WTC11 (cell line): ENCODE results near the gene SBNO2. TPM values are rescaled to one million over a fixed set of nuclear protein-coding genes. Genes with fewer than 3 reads are reported as not detected.

Experiments used
- ATAC-seq: fragments of 200-7000 bp; cut with Tn5 transposase; 2 replicates; pipeline ENCODE4 v1.10.0; 2021; ENCODE audit warnings: mild to moderate bottlenecking, moderate library complexity
- CTCF ChIA-PET: fragments of 300-600 bp; sonication (Branson Sonifier 250); formaldehyde crosslinking; loops from one replicate; lab custom pipeline; 2021; ENCODE audit warnings: antibody characterized with exemption; lab: Charles Lee
- POLR2A ChIA-PET: fragments of 350-600 bp; sonication (Branson Sonifier 250); formaldehyde crosslinking; loops from one replicate; lab custom pipeline; 2021; ENCODE audit warnings: antibody characterized with exemption; lab: Charles Lee
- DNase-seq: peaks from one replicate; pipeline ENCODE4 v3.0.0; 2021; ENCODE audit warnings: low spot score
- H3K27ac Mint-ChIP-seq: 2 replicates; pipeline ENCODE4 v1.8.0; 2021; ENCODE audit warnings: mixed read lengths
- H3K27me3 Mint-ChIP-seq: 2 replicates; pipeline ENCODE4 v1.8.0; 2021; ENCODE audit warnings: low read depth, mild to moderate bottlenecking, moderate library complexity, mixed read lengths
- H3K36me3 Mint-ChIP-seq: 2 replicates; pipeline ENCODE4 v1.8.0; 2021; ENCODE audit warnings: mixed read lengths
- H3K4me1 Mint-ChIP-seq: 2 replicates; pipeline ENCODE4 v1.8.0; 2022; ENCODE audit warnings: mixed read lengths
- H3K4me3 Mint-ChIP-seq: 2 replicates; pipeline ENCODE4 v1.8.0; 2021; ENCODE audit warnings: mild to moderate bottlenecking, moderate library complexity, mixed read lengths
- H3K9me3 Mint-ChIP-seq: 2 replicates; pipeline ENCODE4 v1.8.0; 2021; ENCODE audit warnings: mixed read lengths
- ATF1 ChIP-seq: sonication (generic); formaldehyde crosslinking; IDR thresholded peaks from 2 replicates; pipeline ENCODE4 v1.8.1; 2023; ENCODE audit warnings: mild to moderate bottlenecking, moderate library complexity, missing genetic modification reagents
- CREM ChIP-seq: sonication (generic); formaldehyde crosslinking; IDR thresholded peaks from 2 replicates; pipeline ENCODE4 v1.8.1; 2022; ENCODE audit warnings: mild to moderate bottlenecking, missing genetic modification reagents, moderate library complexity
- CTCF ChIP-seq: fragments of 200-600 bp; IDR thresholded peaks from 2 replicates; pipeline ENCODE4 v1.8.0; 2022; ENCODE audit warnings: antibody characterized with exemption
- EMX1 ChIP-seq: fragments of 250-450 bp; sonication (Bioruptor Pico); IDR thresholded peaks from 2 replicates; pipeline ENCODE4 v1.8.0; 2021; ENCODE audit warnings: mild to moderate bottlenecking
- ERG ChIP-seq: fragments of 250-450 bp; sonication (Bioruptor Pico); IDR thresholded peaks from 2 replicates; pipeline ENCODE4 v1.8.0; 2021; ENCODE audit warnings: mild to moderate bottlenecking
- ETV6 ChIP-seq: sonication (generic); formaldehyde crosslinking; IDR thresholded peaks from 2 replicates; pipeline ENCODE4 v1.8.1; 2022; ENCODE audit warnings: mild to moderate bottlenecking, missing genetic modification reagents
- JUN ChIP-seq: sonication (generic); formaldehyde crosslinking; IDR thresholded peaks from 2 replicates; pipeline ENCODE4 v1.8.0; 2023; ENCODE audit warnings: mild to moderate bottlenecking, missing genetic modification reagents
- KAT7 ChIP-seq: sonication (generic); formaldehyde crosslinking; IDR thresholded peaks from 2 replicates; pipeline ENCODE4 v1.8.1; 2023; ENCODE audit warnings: missing genetic modification reagents, mild to moderate bottlenecking, borderline replicate concordance
- MXD4 ChIP-seq: fragments of 250-450 bp; sonication (Bioruptor Pico); IDR thresholded peaks from 2 replicates; pipeline ENCODE4 v1.8.0; 2021; ENCODE audit warnings: mild to moderate bottlenecking, moderate library complexity, borderline replicate concordance
- MYBL2 ChIP-seq: sonication (generic); formaldehyde crosslinking; IDR thresholded peaks from 2 replicates; pipeline ENCODE4 v1.8.1; 2023; ENCODE audit warnings: mild to moderate bottlenecking, moderate library complexity, missing genetic modification reagents
- NFATC4 ChIP-seq: fragments of 250-450 bp; sonication (Bioruptor Pico); IDR thresholded peaks from 2 replicates; pipeline ENCODE4 v1.9.0; 2021; ENCODE audit warnings: mild to moderate bottlenecking
- NFE2L1 ChIP-seq: sonication (generic); formaldehyde crosslinking; IDR thresholded peaks from 2 replicates; pipeline ENCODE4 v1.8.1; 2023; ENCODE audit warnings: missing genetic modification reagents
- NR1H2 ChIP-seq: sonication (generic); formaldehyde crosslinking; IDR thresholded peaks from 2 replicates; pipeline ENCODE4 v1.9.0; 2021; ENCODE audit warnings: mild to moderate bottlenecking, moderate library complexity, missing genetic modification reagents
- OVOL2 ChIP-seq: fragments of 250-450 bp; sonication (Bioruptor Pico); IDR thresholded peaks from 2 replicates; pipeline ENCODE4 v1.9.0; 2021; ENCODE audit warnings: mild to moderate bottlenecking, borderline replicate concordance
- SMAD3 ChIP-seq: sonication (generic); formaldehyde crosslinking; IDR thresholded peaks from 2 replicates; pipeline ENCODE4 v1.8.0; 2022; ENCODE audit warnings: missing genetic modification reagents, mild to moderate bottlenecking, borderline replicate concordance
- SMAD4 ChIP-seq: sonication (generic); formaldehyde crosslinking; IDR thresholded peaks from 2 replicates; pipeline ENCODE4 v1.8.0; 2022; ENCODE audit warnings: mild to moderate bottlenecking, missing genetic modification reagents
- SOX15 ChIP-seq: fragments of 250-450 bp; sonication (Bioruptor Pico); IDR thresholded peaks from 2 replicates; pipeline ENCODE4 v1.9.0; 2021; ENCODE audit warnings: mild to moderate bottlenecking
- SP1 ChIP-seq: sonication (generic); formaldehyde crosslinking; conservative IDR thresholded peaks from 2 replicates; pipeline ENCODE4 v1.8.1; 2022; ENCODE audit warnings: missing genetic modification reagents
- TP53 ChIP-seq: sonication (generic); formaldehyde crosslinking; IDR thresholded peaks from 2 replicates; pipeline ENCODE4 v1.8.1; 2023; ENCODE audit warnings: mild to moderate bottlenecking, missing genetic modification reagents
- ZMAT4 ChIP-seq: fragments of 250-450 bp; sonication (Bioruptor Pico); IDR thresholded peaks from 2 replicates; pipeline ENCODE4 v1.9.0; 2021; ENCODE audit warnings: mild to moderate bottlenecking
- ZNF232 ChIP-seq: sonication (generic); formaldehyde crosslinking; IDR thresholded peaks from 2 replicates; pipeline ENCODE4 v1.8.0; 2022; ENCODE audit warnings: mild to moderate bottlenecking, missing genetic modification reagents
- ZNF263 ChIP-seq: sonication (generic); formaldehyde crosslinking; IDR thresholded peaks from 2 replicates; pipeline ENCODE4 v1.8.1; 2022; ENCODE audit warnings: low read depth, mild to moderate bottlenecking, moderate library complexity, missing genetic modification reagents
- ZNF423 ChIP-seq: fragments of 250-450 bp; sonication (Bioruptor Pico); IDR thresholded peaks from 2 replicates; pipeline ENCODE4 v2.1.2; 2022; ENCODE audit warnings: mild to moderate bottlenecking, moderate library complexity
- ZNF425 ChIP-seq: fragments of 250-450 bp; sonication (Bioruptor Pico); conservative IDR thresholded peaks from 2 replicates; pipeline ENCODE4 v1.9.0; 2021; ENCODE audit warnings: mild to moderate bottlenecking
- total RNA-seq: library from RNA; stranded (reverse); gene quantifications from 3 replicates; pipeline ENCODE4 v1.2.3, GENCODE V29; 2021

Gene SBNO2
- total RNA-seq, 1 experiment from 2014 or later = 57.3 TPM

GRCh38 chr19:1220477-1220930, 46.4 kb upstream of the SBNO2 start (continued):
- TF ChIP-seq MXD4 (CRISPR knock-in tag) = no peak

- Mint-ChIP-seq H3K9me3 (no peaks in the 10 kb centered on the region), H3K4me1 (peaks cover 17% of the 10 kb centered on the region), H3K4me3 (no peak overlapping the region), H3K27ac (no peak overlapping the region), H3K36me3 (peaks cover 3% of the 10 kb centered on the region; the same call in 1 of the 2 replicates), H3K27me3 (no peaks in the 10 kb centered on the region)
- TF ChIP-seq MXD4 (CRISPR knock-in tag) (no peak), SOX15 (no peak), ETV6 (CRISPR knock-in tag) (no peak), TP53 (no peak), MYBL2 (CRISPR knock-in tag) (no peak), ZNF232 (no peak), CTCF (no peak), ERG (no peak), EMX1 (CRISPR knock-in tag) (no peak), ZNF423 (no peak), NR1H2 (CRISPR knock-in tag) (no peak), NFATC4 (CRISPR knock-in tag) (no peak), OVOL2 (CRISPR knock-in tag) (no peak), KAT7 (no peak), ATF1 (CRISPR knock-in tag) (no peak), NFE2L1 (CRISPR knock-in tag) (no peak)
- DNase-seq (no peak), ATAC-seq (no peak)
- ChIA-PET POLR2A (no interaction called here), CTCF (interaction anchor here (0.6 to 4.0 kb wide), 9 partner anchors 8 to 155 kb away, joined by 3 to 26 read pairs (median 4); partner anchors contain the start of genes ARHGAP45 and CIRBP)
Observed at GRCh38 chr19:1219786-1220476, 45.9 kb upstream of the SBNO2 start.

- no peak overlapping the region for H3K27ac Mint-ChIP-seq
- DNase-seq = no peak
- no peak for ATAC-seq
- H3K4me3 Mint-ChIP-seq = no peak overlapping the region
- no peaks in the 10 kb centered on the region for H3K27me3 Mint-ChIP-seq
- no peak for TF ChIP-seq ZNF425 (CRISPR knock-in tag)
- TF ChIP-seq SMAD3 (CRISPR knock-in tag) = no peak
- TF ChIP-seq ZMAT4 (CRISPR knock-in tag) = no peak
- TF ChIP-seq SMAD4 (CRISPR knock-in tag) = no peak
- TF ChIP-seq JUN (CRISPR knock-in tag) = no peak
- TF ChIP-seq ZNF263 = no peak
- no peak for TF ChIP-seq CREM
- TF ChIP-seq SP1 (CRISPR knock-in tag) = no peak
- ChIA-PET CTCF (interaction anchor here (0.6 to 2.6 kb wide), 13 partner anchors 9 to 195 kb away, joined by 3 to 28 read pairs (median 5); partner anchors contain the start of gene CBARP), POLR2A (no interaction called here)
- peaks cover 22% of the 10 kb centered on the region for H3K4me1 Mint-ChIP-seq
- H3K9me3 Mint-ChIP-seq = no peaks in the 10 kb centered on the region
- peaks cover 3% of the 10 kb centered on the region; the same call in 1 of the 2 replicates for H3K36me3 Mint-ChIP-seq
Observed at GRCh38 chr19:1218751-1219567, 44.9 kb upstream of the SBNO2 start.
